H9 (cell line): ENCODE measurements around the gene SCUBE1. TPM values are rescaled to one million over a fixed set of nuclear protein-coding genes. Genes with fewer than 3 reads are reported as not detected.

ENCODE experiments used
- DNase-seq: peaks from one replicate; pipeline ENCODE4 v3.0.0-alpha.2; 2017
- H2AFZ ChIP-seq: one replicate; pipeline ENCODE4 v1.6.1; 2013; ENCODE audit warnings: mild to moderate bottlenecking, low read length, control low read depth, moderate library complexity
- H2AK5ac ChIP-seq: 2 replicates; pipeline ENCODE4 v1.6.1; 2013; ENCODE audit warnings: low read length, control low read depth, mixed read lengths; ENCODE audit not compliant: insufficient read length
- H2BK120ac ChIP-seq: one replicate; pipeline ENCODE4 v1.6.1; 2013; ENCODE audit warnings: low read depth, mild to moderate bottlenecking, low read length, control low read depth, inconsistent platforms; ENCODE audit not compliant: poor library complexity, severe bottlenecking
- H2BK12ac ChIP-seq: 2 replicates; pipeline ENCODE4 v1.6.1; 2013; ENCODE audit warnings: low read length, control low read depth, mixed read lengths, low read depth; ENCODE audit not compliant: insufficient read length
- H2BK15ac ChIP-seq: 2 replicates; pipeline ENCODE4 v1.6.1; 2013; ENCODE audit warnings: low read depth, low read length, control low read depth
- H2BK20ac ChIP-seq: one replicate; pipeline ENCODE4 v1.6.1; 2013; ENCODE audit warnings: low read depth, mild to moderate bottlenecking, low read length, control low read depth, inconsistent platforms; ENCODE audit not compliant: poor library complexity, severe bottlenecking
- H2BK5ac ChIP-seq: 2 replicates; pipeline ENCODE4 v1.6.1; 2013; ENCODE audit warnings: low read length, control low read depth, mixed read lengths; ENCODE audit not compliant: insufficient read length
- H3K14ac ChIP-seq: 2 replicates; pipeline ENCODE4 v1.6.1; 2013; ENCODE audit warnings: low read length, control low read depth; ENCODE audit not compliant: insufficient read depth
- H3K18ac ChIP-seq: 2 replicates; pipeline ENCODE4 v1.6.1; 2013; ENCODE audit warnings: low read depth, mild to moderate bottlenecking, mixed read lengths, low read length, control low read depth; ENCODE audit not compliant: insufficient read length
- H3K23ac ChIP-seq: 2 replicates; pipeline ENCODE4 v1.6.1; 2013; ENCODE audit warnings: low read length, control low read depth, mixed read lengths, low read depth; ENCODE audit not compliant: insufficient read length
- H3K23me2 ChIP-seq: 2 replicates; pipeline ENCODE4 v1.6.1; 2013; ENCODE audit warnings: low read depth, mild to moderate bottlenecking, mixed read lengths, low read length, control low read depth; ENCODE audit not compliant: insufficient read length, poor library complexity, severe bottlenecking
- H3K27ac ChIP-seq: 2 replicates; pipeline ENCODE4 v1.5.1; 2013; ENCODE audit warnings: low read length, control low read depth, mixed read lengths, low read depth; ENCODE audit not compliant: insufficient read length
- H3K27me3 ChIP-seq: 2 replicates; pipeline ENCODE4 v1.6.1; 2013; ENCODE audit warnings: low read length, control low read depth, inconsistent platforms; ENCODE audit not compliant: insufficient read depth
- H3K4ac ChIP-seq: 2 replicates; pipeline ENCODE4 v1.6.1; 2013; ENCODE audit warnings: low read depth, mild to moderate bottlenecking, control low read depth, inconsistent platforms, low read length, moderate library complexity
- H3K4me1 ChIP-seq: 2 replicates; pipeline ENCODE4 v1.6.1; 2013; ENCODE audit warnings: low read length, control low read depth, inconsistent platforms; ENCODE audit not compliant: insufficient read depth
- H3K4me2 ChIP-seq: 2 replicates; pipeline ENCODE4 v1.6.1; 2013; ENCODE audit warnings: low read length, control low read depth, mixed read lengths; ENCODE audit not compliant: insufficient read length, insufficient read depth
- H3K56ac ChIP-seq: 2 replicates; pipeline ENCODE4 v1.6.1; 2013; ENCODE audit warnings: low read depth, mild to moderate bottlenecking, mixed read lengths, low read length, control low read depth; ENCODE audit not compliant: insufficient read length
- H3K79me1 ChIP-seq: 2 replicates; pipeline ENCODE4 v1.6.1; 2013; ENCODE audit warnings: low read depth, mild to moderate bottlenecking, moderate library complexity, low read length, control low read depth, inconsistent platforms; ENCODE audit not compliant: insufficient read depth, poor library complexity, severe bottlenecking
- H3K79me2 ChIP-seq: 2 replicates; pipeline ENCODE4 v1.6.1; 2013; ENCODE audit warnings: low read length, control low read depth, inconsistent platforms; ENCODE audit not compliant: insufficient read depth
- H3K9ac ChIP-seq: 2 replicates; pipeline ENCODE4 v1.6.1; 2013; ENCODE audit warnings: low read length, control low read depth, mixed read lengths; ENCODE audit not compliant: insufficient read length; ENCODE audit errors: extremely low read depth
- H3K9me3 ChIP-seq: one replicate; pipeline ENCODE4 v1.6.1; 2013; ENCODE audit warnings: low read depth, low read length, inconsistent platforms; ENCODE audit not compliant: control insufficient read depth
- H3T11ph ChIP-seq: one replicate; pipeline ENCODE4 v1.6.1; 2013; ENCODE audit warnings: mild to moderate bottlenecking, low read length, control low read depth, inconsistent platforms
- H4K20me1 ChIP-seq: one replicate; pipeline ENCODE4 v1.6.1; 2013; ENCODE audit not compliant: control insufficient read depth, insufficient read length, insufficient read depth
- H4K5ac ChIP-seq: 2 replicates; pipeline ENCODE4 v1.6.1; 2013; ENCODE audit warnings: low read depth, mild to moderate bottlenecking, mixed read lengths, low read length, control low read depth; ENCODE audit not compliant: insufficient read length
- H4K8ac ChIP-seq: replicated peaks from 2 replicates; pipeline ENCODE4 v1.6.1; 2013; ENCODE audit warnings: low read length, control low read depth, mixed read lengths, low read depth; ENCODE audit not compliant: insufficient read length
- H4K91ac ChIP-seq: 2 replicates; pipeline ENCODE4 v1.6.1; 2013; ENCODE audit warnings: low read depth, mild to moderate bottlenecking, moderate library complexity, mixed read lengths, low read length, control low read depth; ENCODE audit not compliant: insufficient read length
- H3K27ac Mint-ChIP-seq, 3 experiments: 2 replicates in 2 of 3; 3 replicates in 1 of 3; pipeline ENCODE4 v1.8.0; 2020 to 2021; ENCODE audit warnings: mixed read lengths in 3 of 3, mild to moderate bottlenecking in 1 of 3, moderate library complexity in 1 of 3
- H3K27me3 Mint-ChIP-seq: 2 replicates; pipeline ENCODE4 v1.8.0; 2021; ENCODE audit warnings: low read depth, mild to moderate bottlenecking, moderate library complexity, mixed read lengths
- H3K36me3 Mint-ChIP-seq, 3 experiments: 2 replicates in 2 of 3; 3 replicates in 1 of 3; pipeline ENCODE4 v1.8.0; 2020 to 2021; ENCODE audit warnings: low read depth in 3 of 3, mixed read lengths in 3 of 3; ENCODE audit not compliant: insufficient read depth in 1 of 3
- H3K4me1 Mint-ChIP-seq, 2 experiments: 2 replicates each; pipeline ENCODE4 v1.8.0; 2020; ENCODE audit warnings: mixed read lengths in 2 of 2
- H3K4me3 Mint-ChIP-seq, 2 experiments: 2 replicates in 1 of 2; 3 replicates in 1 of 2; pipeline ENCODE4 v1.8.0; 2020 to 2021; ENCODE audit warnings: mild to moderate bottlenecking in 2 of 2, mixed read lengths in 2 of 2, moderate library complexity in 1 of 2
- H3K9me3 Mint-ChIP-seq, 2 experiments: 2 replicates in 1 of 2; 3 replicates in 1 of 2; pipeline ENCODE4 v1.8.0; 2020; ENCODE audit warnings: mild to moderate bottlenecking in 2 of 2, mixed read lengths in 2 of 2, moderate library complexity in 1 of 2
- WGBS: extraction: QIAGEN DNeasy Blood & Tissue Kit; methylation state at CpG from one replicate; pipeline ENCODE4 v1.1.7; 2013; ENCODE audit warnings: missing lambda C conversion rate, low lambda C conversion rate, mixed read lengths; ENCODE audit not compliant: insufficient read length; ENCODE audit errors: extremely low coverage; 5-methylcytosine and 5-hydroxymethylcytosine counted together
- total RNA-seq: library from RNA; stranded (reverse); gene quantifications from 2 replicates; pipeline ENCODE4 v1.2.1, GENCODE V29; 2021
- TF ChIP-seq, protein P1 (sequence below): fragments of 200-600 bp; sonication (generic); conservative IDR thresholded peaks from 3 replicates; pipeline ENCODE4 v1.8.0; 2021; ENCODE audit warnings: antibody characterized with exemption, mild to moderate bottlenecking

Gene SCUBE1
- total RNA-seq, 1 experiment from 2014 or later = 1.2 TPM

DNA sequence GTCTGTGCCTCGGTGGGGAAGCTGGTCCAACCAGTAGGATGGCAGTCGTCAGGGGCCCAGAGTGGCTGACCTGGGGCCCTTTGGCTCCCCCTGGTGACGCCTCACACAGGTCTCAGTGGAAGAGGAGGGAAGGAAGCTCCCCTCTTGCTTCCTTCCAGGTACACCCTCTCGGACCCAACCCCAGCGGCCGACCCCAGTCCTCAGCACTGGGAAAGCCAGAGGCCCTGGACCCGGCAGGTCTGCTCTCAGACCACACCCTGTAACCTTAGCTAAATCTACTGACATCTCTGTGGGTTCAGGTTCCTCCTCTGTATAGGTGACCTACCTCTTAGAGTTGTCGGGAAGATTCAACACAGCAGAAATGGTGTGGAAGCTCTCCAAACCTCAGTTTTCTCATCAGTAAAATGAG is 3.4 kb upstream of the SCUBE1 start:
- Histone ChIP-seq H4K5ac (no peak overlapping the region), H3K27me3 (peaks cover 12% of the 10 kb centered on the region; the same call in 1 of the 2 replicates)

More for the DNA sequence above, 3.4 kb upstream of the SCUBE1 start:
- Histone ChIP-seq H3K23me2 (no peaks in the 10 kb centered on the region), H3K14ac (no peak overlapping the region), H3K79me2 (no peaks in the 10 kb centered on the region), H2BK5ac (no peak overlapping the region), H2AFZ (no peak overlapping the region), H3T11ph (no peak overlapping the region), H3K4ac (no peak overlapping the region), H4K20me1 (no peaks in the 10 kb centered on the region), H4K91ac (no peak overlapping the region), H3K9me3 (no peaks in the 10 kb centered on the region), H3K18ac (no peak overlapping the region), H3K4me2 (no peak overlapping the region), H3K79me1 (no peaks in the 10 kb centered on the region), H3K4me1 (no peaks in the 10 kb centered on the region), H2BK15ac (no peak overlapping the region), H2BK20ac (no peak overlapping the region), H2AK5ac (no peak overlapping the region), H2BK12ac (no peak overlapping the region), H3K27ac (no peak overlapping the region), H4K8ac (no peak overlapping the region), H3K23ac (no peak overlapping the region), H3K9ac (no peak overlapping the region), H2BK120ac (no peak overlapping the region), H3K56ac (no peak overlapping the region)
- Mint-ChIP-seq H3K4me3 (no peak overlapping the region), H3K27me3 (peaks cover 50% of the 10 kb centered on the region), H3K27ac (no peak overlapping the region), H3K9me3 (peaks cover 2 to 4% of the 10 kb centered on the region in 2 experiments; a peak in 4 of 5 replicates), H3K36me3 (no peaks in the 10 kb centered on the region), H3K4me1 (peaks cover 23 to 37% of the 10 kb centered on the region in 2 experiments)
- TF ChIP-seq, protein P1, sequence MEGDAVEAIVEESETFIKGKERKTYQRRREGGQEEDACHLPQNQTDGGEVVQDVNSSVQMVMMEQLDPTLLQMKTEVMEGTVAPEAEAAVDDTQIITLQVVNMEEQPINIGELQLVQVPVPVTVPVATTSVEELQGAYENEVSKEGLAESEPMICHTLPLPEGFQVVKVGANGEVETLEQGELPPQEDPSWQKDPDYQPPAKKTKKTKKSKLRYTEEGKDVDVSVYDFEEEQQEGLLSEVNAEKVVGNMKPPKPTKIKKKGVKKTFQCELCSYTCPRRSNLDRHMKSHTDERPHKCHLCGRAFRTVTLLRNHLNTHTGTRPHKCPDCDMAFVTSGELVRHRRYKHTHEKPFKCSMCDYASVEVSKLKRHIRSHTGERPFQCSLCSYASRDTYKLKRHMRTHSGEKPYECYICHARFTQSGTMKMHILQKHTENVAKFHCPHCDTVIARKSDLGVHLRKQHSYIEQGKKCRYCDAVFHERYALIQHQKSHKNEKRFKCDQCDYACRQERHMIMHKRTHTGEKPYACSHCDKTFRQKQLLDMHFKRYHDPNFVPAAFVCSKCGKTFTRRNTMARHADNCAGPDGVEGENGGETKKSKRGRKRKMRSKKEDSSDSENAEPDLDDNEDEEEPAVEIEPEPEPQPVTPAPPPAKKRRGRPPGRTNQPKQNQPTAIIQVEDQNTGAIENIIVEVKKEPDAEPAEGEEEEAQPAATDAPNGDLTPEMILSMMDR = peak; percentile 89
- peak; percentile 87 for DNase-seq
- no CpG with 5 or more reads among the region's 8 CpGs for WGBS
